HEK293T (cell line): ENCODE data around the gene JOSD2.

Experiments
- CTCF ChIA-PET: fragments of 350-600 bp; formaldehyde crosslinking; extraction: SDS; loops from one replicate; lab custom pipeline; 2021; ENCODE audit warnings: antibody characterized with exemption, inconsistent platforms; lab: Yijun Ruan, JAX
- POLR2A ChIA-PET: fragments of 350-600 bp; formaldehyde crosslinking; extraction: SDS; loops from one replicate; lab custom pipeline; 2020; ENCODE audit warnings: antibody characterized with exemption, inconsistent platforms; lab: Yijun Ruan, JAX
- DNase-seq: peaks from one replicate; pipeline ENCODE4 v3.0.0; 2012; ENCODE audit warnings: mixed read lengths; ENCODE audit errors: extremely low spot score
- ARNT ChIP-seq: fragments of 450-650 bp; IDR thresholded peaks from 2 replicates; pipeline ENCODE4 v1.6.1; 2017; ENCODE audit warnings: mild to moderate bottlenecking
- BHLHE40 ChIP-seq: fragments of 450-650 bp; IDR thresholded peaks from 2 replicates; pipeline ENCODE4 v1.6.1; 2016; ENCODE audit warnings: mild to moderate bottlenecking, moderate library complexity, borderline replicate concordance
- CTBP1 ChIP-seq: fragments of 450-650 bp; IDR thresholded peaks from 2 replicates; pipeline ENCODE4 v1.6.1; 2016; ENCODE audit warnings: borderline replicate concordance
- ELF4 ChIP-seq: fragments of 450-650 bp; IDR thresholded peaks from 2 replicates; pipeline ENCODE4 v1.6.1; 2017; ENCODE audit warnings: antibody characterized with exemption
- FOXA1 ChIP-seq: fragments of 450-650 bp; IDR thresholded peaks from 2 replicates; pipeline ENCODE4 v1.6.1; 2016; ENCODE audit warnings: mild to moderate bottlenecking
- FOXK2 ChIP-seq: fragments of 450-650 bp; IDR thresholded peaks from 2 replicates; pipeline ENCODE4 v1.6.1; 2016; ENCODE audit warnings: mild to moderate bottlenecking
- FOXM1 ChIP-seq: fragments of 450-650 bp; IDR thresholded peaks from 2 replicates; pipeline ENCODE4 v1.6.1; 2017; ENCODE audit warnings: mild to moderate bottlenecking, borderline replicate concordance
- HDGF ChIP-seq: fragments of 450-650 bp; IDR thresholded peaks from 2 replicates; pipeline ENCODE4 v1.6.1; 2017; ENCODE audit warnings: antibody characterized with exemption, borderline replicate concordance
- L3MBTL2 ChIP-seq: fragments of 450-650 bp; conservative IDR thresholded peaks from 2 replicates; pipeline ENCODE4 v1.6.1; 2016; ENCODE audit warnings: mild to moderate bottlenecking
- LEF1 ChIP-seq: fragments of 450-650 bp; IDR thresholded peaks from 2 replicates; pipeline ENCODE4 v1.6.1; 2017; ENCODE audit warnings: mild to moderate bottlenecking, borderline replicate concordance
- NFRKB ChIP-seq: fragments of 450-650 bp; IDR thresholded peaks from 2 replicates; pipeline ENCODE4 v1.6.1; 2016; ENCODE audit warnings: mild to moderate bottlenecking, moderate library complexity
- SP1 ChIP-seq: fragments of 450-650 bp; IDR thresholded peaks from 2 replicates; pipeline ENCODE4 v1.6.1; 2017
- SUZ12 ChIP-seq: fragments of 450-650 bp; IDR thresholded peaks from 2 replicates; pipeline ENCODE4 v1.6.1; 2016; ENCODE audit warnings: mild to moderate bottlenecking
- TARDBP ChIP-seq: fragments of 450-650 bp; IDR thresholded peaks from 2 replicates; pipeline ENCODE4 v1.6.1; 2016
- ZNF384 ChIP-seq: fragments of 450-650 bp; IDR thresholded peaks from 2 replicates; pipeline ENCODE4 v1.6.1; 2016
- TF ChIP-seq, protein P1 (sequence below): fragments of 450-650 bp; IDR thresholded peaks from 2 replicates; pipeline ENCODE4 v1.6.1; 2016

The JOSD2 gene

DNA sequence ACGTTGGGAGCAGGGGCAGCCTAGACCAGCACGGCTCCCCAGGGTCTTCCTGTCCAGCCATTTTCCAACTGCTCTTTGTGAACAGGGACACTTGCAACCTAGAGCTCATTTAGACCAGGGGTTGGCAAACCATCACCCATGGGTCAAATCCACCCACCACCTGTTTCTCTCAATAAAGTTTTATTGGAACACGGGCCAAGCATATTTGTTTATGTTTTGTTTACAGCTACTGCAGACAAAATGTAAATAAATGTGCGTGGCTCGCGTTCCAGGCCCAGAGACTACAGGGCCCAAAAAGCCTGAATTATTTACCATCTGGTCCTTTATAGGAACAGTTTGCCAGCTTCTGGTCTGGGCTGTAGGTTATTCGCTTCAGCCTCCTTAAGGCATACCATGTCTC lies 48.0 kb downstream of the JOSD2 start:
- no peak for DNase-seq
- TF ChIP-seq BHLHE40 (no peak), ARNT (no peak)
- TF ChIP-seq, protein P1, sequence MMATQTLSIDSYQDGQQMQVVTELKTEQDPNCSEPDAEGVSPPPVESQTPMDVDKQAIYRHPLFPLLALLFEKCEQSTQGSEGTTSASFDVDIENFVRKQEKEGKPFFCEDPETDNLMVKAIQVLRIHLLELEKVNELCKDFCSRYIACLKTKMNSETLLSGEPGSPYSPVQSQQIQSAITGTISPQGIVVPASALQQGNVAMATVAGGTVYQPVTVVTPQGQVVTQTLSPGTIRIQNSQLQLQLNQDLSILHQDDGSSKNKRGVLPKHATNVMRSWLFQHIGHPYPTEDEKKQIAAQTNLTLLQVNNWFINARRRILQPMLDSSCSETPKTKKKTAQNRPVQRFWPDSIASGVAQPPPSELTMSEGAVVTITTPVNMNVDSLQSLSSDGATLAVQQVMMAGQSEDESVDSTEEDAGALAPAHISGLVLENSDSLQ, result no peak
- POLR2A ChIA-PET, result interaction anchor here (1.3 kb wide), 1 partner anchor 94 kb away, joined by 5 read pairs; no protein-coding TSS in a partner anchor
- CTCF ChIA-PET, result interaction anchor here (3.0 kb wide), 1 partner anchor 94 kb away, joined by 8 read pairs; no protein-coding TSS in a partner anchor

DNA sequence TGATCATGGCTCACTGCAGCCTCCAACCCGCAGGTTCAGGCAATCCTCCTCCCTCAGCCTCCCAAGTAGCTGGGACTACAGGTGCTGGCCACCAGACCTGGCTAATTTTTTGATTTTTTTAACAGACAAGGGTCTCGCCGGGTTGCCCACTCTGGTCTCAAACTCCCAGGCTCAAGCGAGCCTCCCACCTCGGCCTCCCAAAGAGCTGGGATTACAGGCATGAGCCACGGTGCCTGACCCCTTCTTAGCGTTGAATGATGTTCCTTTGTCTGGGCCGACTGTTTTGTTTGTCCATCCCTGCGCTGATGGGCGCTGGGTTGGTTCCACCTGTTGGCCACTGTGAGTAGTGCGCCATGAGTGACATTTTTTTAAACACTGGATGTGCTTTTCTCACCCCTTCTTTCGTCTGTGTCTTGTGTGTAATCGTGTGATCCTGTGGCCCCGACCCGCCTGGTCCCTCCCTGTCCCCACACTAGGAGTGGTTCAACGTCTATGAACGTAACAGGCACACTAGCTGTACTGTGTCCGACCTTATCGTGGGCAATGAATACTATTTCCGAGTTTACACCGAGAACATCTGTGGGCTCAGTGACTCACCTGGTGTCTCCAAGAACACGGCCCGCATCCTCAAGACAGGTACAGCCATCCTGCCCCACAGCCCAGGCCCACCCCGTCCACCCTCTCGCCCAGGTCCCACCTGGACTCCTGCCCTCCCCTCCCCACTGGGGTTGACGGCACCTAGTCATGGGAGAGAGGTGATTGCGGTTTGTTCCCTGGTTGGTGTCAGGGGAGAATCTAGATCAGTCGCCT lies 49.7 kb downstream of the JOSD2 start:
- DNase-seq, result peak; percentile 85
- CTCF ChIA-PET, result interaction anchor here (1.2 to 1.5 kb wide), 4 partner anchors 90 to 104 kb away, joined by 4 to 6 read pairs (median 4); partner anchors contain the start of gene NAPSA
- POLR2A ChIA-PET, result interaction anchor here (2.0 kb wide), 1 partner anchor 92 kb away, joined by 10 read pairs; no protein-coding TSS in a partner anchor
- TF ChIP-seq, protein P1, result peak; percentile 62
- no peak for TF ChIP-seq ARNT
- no peak for TF ChIP-seq LEF1
- TF ChIP-seq FOXA1, result no peak
- TF ChIP-seq ELF4, result no peak
- no peak for TF ChIP-seq NFRKB
- peak; percentile 75 for TF ChIP-seq ZNF384
- no peak for TF ChIP-seq TARDBP
- no peak for TF ChIP-seq CTBP1
- no peak for TF ChIP-seq BHLHE40
- no peak for TF ChIP-seq SUZ12
- TF ChIP-seq SP1, result no peak
- TF ChIP-seq FOXM1, result no peak
- TF ChIP-seq HDGF, result no peak
- TF ChIP-seq L3MBTL2, result no peak
- TF ChIP-seq FOXK2, result no peak

DNA sequence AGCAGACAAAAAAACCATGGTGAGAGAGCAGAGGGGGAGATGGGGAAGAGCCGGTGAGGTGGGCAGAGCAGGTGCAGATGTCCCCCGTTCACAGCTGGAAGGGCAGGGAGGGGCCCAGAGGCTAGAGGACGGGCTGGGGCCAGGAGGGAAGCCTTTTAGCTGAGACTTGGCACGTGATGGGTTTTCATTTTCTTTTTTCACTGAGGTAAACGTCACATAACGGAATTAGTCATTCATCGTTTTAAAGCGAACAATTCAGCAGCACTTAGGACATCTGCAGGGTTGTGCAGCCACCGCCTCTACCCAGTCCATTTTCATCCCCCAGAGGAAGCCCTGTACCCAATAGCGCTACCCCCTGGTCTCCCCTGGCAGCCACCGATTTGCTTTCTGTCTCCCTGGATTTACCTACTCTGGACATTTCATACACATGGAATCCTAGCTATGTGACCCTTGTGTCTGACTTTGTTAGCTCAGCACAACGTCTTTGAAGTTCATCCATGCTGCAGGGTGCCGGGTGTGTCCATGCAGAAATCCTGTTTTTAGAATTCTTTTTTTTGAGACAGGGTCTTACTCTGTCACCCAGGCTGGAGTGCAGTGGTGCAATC lies 50.7 kb downstream of the JOSD2 start:
- TF ChIP-seq, protein P1, result no peak
- TF ChIP-seq CTBP1, result no peak
- TF ChIP-seq LEF1, result no peak
- no peak for TF ChIP-seq HDGF
- TF ChIP-seq NFRKB, result no peak
- TF ChIP-seq FOXK2, result no peak
- no peak for TF ChIP-seq SP1
- no peak for TF ChIP-seq FOXM1
- no peak for TF ChIP-seq ZNF384
- no peak for TF ChIP-seq ARNT
- no peak for TF ChIP-seq TARDBP
- no peak for TF ChIP-seq SUZ12
- TF ChIP-seq BHLHE40, result no peak
- TF ChIP-seq L3MBTL2, result no peak
- CTCF ChIA-PET, result interaction anchor here (1.2 to 1.5 kb wide), 4 partner anchors 89 to 103 kb away, joined by 4 to 6 read pairs (median 4); partner anchors contain the start of gene NAPSA
- DNase-seq, result no peak
- POLR2A ChIA-PET, result interaction anchor here (2.0 kb wide), 1 partner anchor 91 kb away, joined by 10 read pairs; no protein-coding TSS in a partner anchor

DNA sequence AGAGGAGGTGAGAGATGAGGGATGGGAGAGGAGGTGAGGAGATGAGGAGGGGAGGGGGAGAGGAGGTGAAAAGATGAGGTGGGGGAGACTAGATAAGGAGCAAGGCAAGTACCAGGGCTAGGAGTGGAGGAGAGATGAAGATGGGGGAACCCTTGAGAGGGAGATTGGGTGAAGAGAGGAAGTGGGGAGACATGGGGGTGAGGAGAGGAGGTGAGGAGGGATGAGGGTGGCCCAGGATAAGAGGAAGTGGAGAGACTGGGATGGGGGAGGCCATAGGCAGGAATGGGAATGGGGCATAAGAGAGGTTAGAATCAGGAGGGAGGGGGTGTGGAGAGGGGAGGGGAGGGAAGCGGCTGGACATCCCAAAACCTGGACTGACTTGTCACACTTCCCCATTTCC lies 51.4 kb downstream of the JOSD2 start:
- CTCF ChIA-PET, result no interaction called here
- POLR2A ChIA-PET, result interaction anchor here (1.3 to 2.0 kb wide), 2 partner anchors 91 kb away, joined by 5 to 10 read pairs; no protein-coding TSS in a partner anchor
- no peak for DNase-seq
- TF ChIP-seq ZNF384 (no peak), FOXK2 (no peak), SP1 (no peak), ARNT (no peak), TARDBP (no peak), HDGF (no peak), SUZ12 (no peak), ELF4 (no peak), FOXM1 (no peak), L3MBTL2 (no peak), FOXA1 (no peak), NFRKB (no peak), BHLHE40 (no peak), LEF1 (no peak), CTBP1 (no peak)
- TF ChIP-seq, protein P1, result no peak

DNA sequence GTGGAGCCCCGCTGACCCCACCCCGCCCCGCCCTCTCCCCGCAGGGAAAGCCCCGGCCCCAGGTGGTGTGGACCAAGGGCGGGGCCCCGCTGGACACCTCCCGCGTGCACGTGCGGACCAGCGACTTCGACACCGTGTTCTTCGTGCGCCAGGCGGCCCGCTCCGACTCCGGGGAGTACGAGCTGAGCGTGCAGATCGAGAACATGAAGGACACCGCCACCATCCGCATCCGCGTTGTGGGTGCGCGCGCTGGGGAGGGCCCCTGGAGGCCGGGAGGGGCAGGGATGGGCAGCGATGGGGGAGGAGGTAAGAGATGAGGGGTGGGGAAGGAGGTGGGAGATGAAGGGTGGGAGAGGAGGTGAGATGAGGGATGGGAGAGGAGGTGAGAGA lies 51.9 kb downstream of the JOSD2 start:
- ChIA-PET CTCF (no interaction called here), POLR2A (interaction anchor here (1.3 kb wide), 1 partner anchor 90 kb away, joined by 5 read pairs; no protein-coding TSS in a partner anchor)
- no peak for TF ChIP-seq ZNF384
- DNase-seq, result no peak
